Activated CD8-positive, alpha-beta T cell treated with anti-CD3 and anti-CD28 coated beads, Interleukin-2, amount 10 ng/mL, durations not matched to agents 7 days and 5 days (primary cell): ENCODE results near the gene RTF1. TPM values are rescaled to one million over a fixed set of nuclear protein-coding genes. Genes with fewer than 3 reads are reported as not detected.

Experiments
- ATAC-seq: fragments of 150-1000 bp; cut with Tn5 transposase; one replicate; pipeline ENCODE4 v1.10.0; 2021; ENCODE audit warnings: moderate library complexity
- CTCF ChIA-PET: fragments of 350-600 bp; sonication (Branson Sonifier 250); formaldehyde crosslinking; loops from one replicate; lab custom pipeline; 2021; ENCODE audit warnings: antibody characterized with exemption; lab: Charles Lee
- POLR2A ChIA-PET: fragments of 350-600 bp; sonication (Branson Sonifier 250); formaldehyde crosslinking; loops from one replicate; lab custom pipeline; 2021; ENCODE audit warnings: antibody characterized with exemption; lab: Charles Lee
- DNase-seq: peaks from one replicate; pipeline ENCODE4 v3.0.0-alpha.2; 2020
- H3K27ac Mint-ChIP-seq: one replicate; pipeline ENCODE4 v1.8.0; 2021; ENCODE audit warnings: mild to moderate bottlenecking, mixed read lengths
- H3K27me3 Mint-ChIP-seq: one replicate; pipeline ENCODE4 v1.8.0; 2021; ENCODE audit warnings: low read depth, mixed read lengths
- H3K36me3 Mint-ChIP-seq: one replicate; pipeline ENCODE4 v1.8.0; 2021; ENCODE audit warnings: low read depth, mixed read lengths
- H3K4me1 Mint-ChIP-seq: one replicate; pipeline ENCODE4 v1.8.0; 2021; ENCODE audit warnings: low read depth, mixed read lengths
- H3K4me3 Mint-ChIP-seq: one replicate; pipeline ENCODE4 v1.8.0; 2021; ENCODE audit warnings: mild to moderate bottlenecking, mixed read lengths
- H3K9me3 Mint-ChIP-seq: one replicate; pipeline ENCODE4 v1.8.0; 2022; ENCODE audit warnings: mixed read lengths; ENCODE audit not compliant: insufficient read depth
- total RNA-seq, 2 experiments: library from RNA; stranded (reverse); gene quantifications; one replicate each; pipeline ENCODE4 v1.2.3, GENCODE V29; 2021

Gene RTF1
- total RNA-seq, 2 experiments from 2014 or later = 31.0 to 40.7 TPM

- peaks cover 37% of the 10 kb centered on the region for H3K27me3 Mint-ChIP-seq
- H3K36me3 Mint-ChIP-seq = peaks cover 2% of the 10 kb centered on the region
- peak overlapping the region; percentile 63 for H3K4me3 Mint-ChIP-seq
- DNase-seq = no peak
- ChIA-PET CTCF (no interaction called here), POLR2A (no interaction called here)
- no peaks in the 10 kb centered on the region for H3K9me3 Mint-ChIP-seq
- H3K4me1 Mint-ChIP-seq = peaks cover 29% of the 10 kb centered on the region
- ATAC-seq = peak; percentile 31
- H3K27ac Mint-ChIP-seq = no peak overlapping the region
These were observed 95.0 kb downstream of the RTF1 start for GRCh38 chr15:41511899-41512369.

DNA sequence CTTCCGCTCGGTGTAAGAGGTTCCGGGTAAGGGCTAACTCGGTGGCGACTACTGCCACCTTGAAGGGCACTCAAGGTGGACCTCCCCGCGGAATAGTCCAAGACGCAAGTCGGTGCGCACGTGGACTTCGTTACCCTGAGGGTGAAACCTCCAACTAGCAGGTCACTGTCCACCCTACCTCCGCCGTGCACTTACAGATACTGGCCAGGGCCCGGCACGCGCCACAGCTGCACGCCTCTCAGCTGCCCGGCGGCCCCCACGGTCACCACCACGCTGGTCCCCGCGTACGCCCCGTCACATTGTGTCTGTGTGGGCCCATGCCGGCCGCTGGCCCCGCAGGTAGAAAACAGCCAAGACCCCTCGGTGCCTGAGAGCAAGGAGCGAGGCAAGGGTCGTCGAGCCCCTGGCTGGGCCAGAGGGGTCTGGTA lies 95.6 kb downstream of the RTF1 start:
- H3K36me3 Mint-ChIP-seq = peaks cover 2% of the 10 kb centered on the region
- H3K27ac Mint-ChIP-seq = no peak overlapping the region
- H3K4me1 Mint-ChIP-seq = peaks cover 29% of the 10 kb centered on the region
- DNase-seq (no peak), ATAC-seq (peak; percentile 25)
- H3K9me3 Mint-ChIP-seq = no peaks in the 10 kb centered on the region
- ChIA-PET POLR2A (no interaction called here), CTCF (interaction anchor here (1.2 kb wide), 1 partner anchor 47 kb away, joined by 4 read pairs; no protein-coding TSS in a partner anchor)
- peaks cover 37% of the 10 kb centered on the region for H3K27me3 Mint-ChIP-seq
- peak overlapping the region; percentile 63 for H3K4me3 Mint-ChIP-seq

GRCh38 chr15:41512940-41513505 lies 96.1 kb downstream of the RTF1 start:
- peak; percentile 46 for DNase-seq
- Mint-ChIP-seq H3K4me1 (peaks cover 29% of the 10 kb centered on the region), H3K4me3 (peak overlapping the region; percentile 63), H3K27me3 (peaks cover 37% of the 10 kb centered on the region), H3K27ac (no peak overlapping the region), H3K9me3 (no peaks in the 10 kb centered on the region), H3K36me3 (peaks cover 2% of the 10 kb centered on the region)
- ATAC-seq = peak; percentile 43
- ChIA-PET CTCF (interaction anchor here (1.2 kb wide), 1 partner anchor 47 kb away, joined by 4 read pairs; no protein-coding TSS in a partner anchor), POLR2A (no interaction called here)

GRCh38 chr15:41513506-41514227 lies 96.8 kb downstream of the RTF1 start, which contains the start of gene LTK:
Gene LTK (minus strand): TSS chr15:41513827. CDS start chr15:41513709, 118 bp downstream.
- peaks cover 2% of the 10 kb centered on the region for H3K36me3 Mint-ChIP-seq
- ChIA-PET POLR2A (no interaction called here), CTCF (interaction anchor here (1.2 to 1.3 kb wide), 2 partner anchors 48 kb away, joined by 4 read pairs; no protein-coding TSS in a partner anchor)
- peaks cover 37% of the 10 kb centered on the region for H3K27me3 Mint-ChIP-seq
- DNase-seq = peak; percentile 33
- peaks cover 29% of the 10 kb centered on the region for H3K4me1 Mint-ChIP-seq
- peak within 1 kb of the TSS; percentile 63 for H3K4me3 Mint-ChIP-seq
- H3K27ac Mint-ChIP-seq = no peak within 1 kb of the TSS
- peak; percentile 19 for ATAC-seq
- no peaks in the 10 kb centered on the region for H3K9me3 Mint-ChIP-seq

DNA sequence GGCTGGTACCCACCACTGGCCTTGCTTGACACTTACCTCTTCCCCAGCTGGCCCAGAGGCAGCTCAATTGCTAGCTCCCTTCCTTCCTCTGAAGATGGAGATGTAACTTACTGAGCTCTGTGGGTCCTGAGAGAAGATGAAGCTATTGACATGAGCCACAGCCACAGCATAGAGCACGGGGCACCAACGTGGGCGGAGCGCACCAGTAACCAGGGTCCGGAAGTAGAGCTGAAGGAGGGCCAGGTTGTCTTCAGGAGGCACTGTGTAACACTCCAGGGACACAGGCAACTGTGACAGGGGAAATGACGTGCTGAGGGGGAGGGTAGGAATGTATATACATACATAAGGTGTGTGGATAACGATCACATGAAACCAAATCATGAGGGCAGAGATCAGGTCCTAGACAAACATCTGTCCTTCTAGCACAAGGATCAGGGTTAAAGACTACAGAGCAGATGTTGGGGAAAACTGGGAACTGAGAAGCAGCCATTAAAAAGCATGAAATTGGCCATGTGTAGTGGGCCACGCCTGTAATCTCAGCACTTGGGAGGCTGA lies 101.1 kb downstream of the RTF1 start:
- Mint-ChIP-seq H3K9me3 (no peaks in the 10 kb centered on the region), H3K4me3 (no peak overlapping the region), H3K27ac (no peak overlapping the region), H3K36me3 (peaks cover 2% of the 10 kb centered on the region), H3K27me3 (peaks cover 10% of the 10 kb centered on the region), H3K4me1 (peaks cover 19% of the 10 kb centered on the region)
- DNase-seq (no peak), ATAC-seq (no peak)
- ChIA-PET POLR2A (no interaction called here), CTCF (no interaction called here)

DNA sequence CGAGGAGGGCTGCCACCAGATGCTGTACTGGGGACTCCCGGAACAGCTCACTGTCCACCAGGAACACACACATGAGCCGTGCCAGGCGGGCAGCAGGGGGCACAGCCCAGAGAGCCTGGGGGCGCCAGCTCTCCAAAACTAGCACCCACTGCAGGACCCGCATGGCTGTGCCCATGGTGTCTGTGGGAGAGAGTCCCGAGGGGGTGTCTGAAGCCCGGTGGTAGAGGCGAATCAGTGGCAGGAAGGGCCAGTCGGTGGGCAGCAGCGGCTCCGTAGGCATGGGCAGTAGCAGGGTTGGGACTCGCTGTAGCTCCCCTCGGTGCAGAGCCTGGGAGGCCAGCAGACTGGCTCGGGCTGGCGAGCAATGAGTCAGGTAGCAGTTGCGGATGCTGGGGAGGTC lies 103.7 kb downstream of the RTF1 start:
- Mint-ChIP-seq H3K27ac (no peak overlapping the region), H3K27me3 (no peaks in the 10 kb centered on the region), H3K9me3 (no peaks in the 10 kb centered on the region), H3K4me3 (no peak overlapping the region), H3K4me1 (no peaks in the 10 kb centered on the region), H3K36me3 (peaks cover 5% of the 10 kb centered on the region)
- ATAC-seq (no peak), DNase-seq (no peak)
- ChIA-PET POLR2A (no interaction called here), CTCF (no interaction called here)

- Mint-ChIP-seq H3K27me3 (no peaks in the 10 kb centered on the region), H3K4me3 (no peak overlapping the region), H3K27ac (no peak overlapping the region), H3K4me1 (no peaks in the 10 kb centered on the region), H3K9me3 (no peaks in the 10 kb centered on the region), H3K36me3 (peaks cover 6% of the 10 kb centered on the region)
- ATAC-seq (no peak), DNase-seq (no peak)
- CTCF ChIA-PET = no interaction called here
- POLR2A ChIA-PET = no interaction called here
These were observed 104.7 kb downstream of the RTF1 start for GRCh38 chr15:41521614-41522013.

DNA sequence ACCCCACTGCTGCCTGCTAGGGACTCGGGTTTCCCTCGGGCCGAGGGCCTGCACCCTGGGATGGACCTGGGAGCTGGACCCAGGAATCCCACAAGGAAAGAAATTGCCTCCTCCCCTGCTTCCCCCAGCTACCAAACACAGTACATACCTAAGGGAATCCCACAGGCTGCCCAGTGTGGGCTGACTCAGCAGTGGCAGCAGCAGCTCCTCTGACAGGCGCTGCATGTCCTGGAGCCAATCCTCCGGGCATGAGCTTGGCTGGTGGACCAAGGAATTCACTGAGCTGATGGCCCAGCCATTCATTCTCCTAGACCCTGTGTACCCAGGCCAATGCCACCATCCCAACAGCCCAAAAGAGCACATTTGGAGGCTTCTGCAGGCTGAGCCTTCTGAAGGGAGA lies 106.2 kb downstream of the RTF1 start:
- H3K27me3 Mint-ChIP-seq = no peaks in the 10 kb centered on the region
- no peaks in the 10 kb centered on the region for H3K4me1 Mint-ChIP-seq
- H3K9me3 Mint-ChIP-seq = no peaks in the 10 kb centered on the region
- DNase-seq (no peak), ATAC-seq (no peak)
- peaks cover 10% of the 10 kb centered on the region for H3K36me3 Mint-ChIP-seq
- ChIA-PET CTCF (no interaction called here), POLR2A (no interaction called here)
- H3K27ac Mint-ChIP-seq = no peak overlapping the region
- no peak overlapping the region for H3K4me3 Mint-ChIP-seq

GRCh38 chr15:41530363-41530956 lies 113.6 kb downstream of the RTF1 start:
- Mint-ChIP-seq H3K36me3 (peaks cover 29% of the 10 kb centered on the region), H3K9me3 (no peaks in the 10 kb centered on the region), H3K4me3 (no peak overlapping the region), H3K27me3 (no peaks in the 10 kb centered on the region), H3K27ac (no peak overlapping the region), H3K4me1 (no peaks in the 10 kb centered on the region)
- DNase-seq (no peak), ATAC-seq (no peak)
- ChIA-PET POLR2A (no interaction called here), CTCF (interaction anchor here (0.8 to 1.3 kb wide), 2 partner anchors 27 to 65 kb away, joined by 3 to 4 read pairs; no protein-coding TSS in a partner anchor)
